ENCODE measurements around the gene CSF2.

- TF ChIP-seq CTCF (IDR thresholded peaks at IDR 0.05) (no peak), EZH2 (IDR thresholded peaks at IDR 0.05; ENCODE audit: borderline replicate concordance, insufficient read depth, low read depth, low read length, poor library complexity, severe bottlenecking) (no peak)
These were observed 28.6 kb downstream of the CSF2 start for GRCh38 chr5:132102101-132102701.

Data from B cell (primary cell).